Stimulated activated CD8-positive, alpha-beta memory T cell treated with anti-CD3 and anti-CD28 coated beads, Interleukin-15, amount 100 ng/mL, for 1 hour (primary cell): ENCODE data around the gene TMEM223.
"Not testable (repeated sequence)": the region's sequence is repeated elsewhere in the genome, so short reads cannot be mapped to it uniquely, and the experiment has no call there.

ENCODE experiments used
- DNase-seq: peaks from one replicate; pipeline ENCODE4 v3.0.0-alpha.2; 2020; ENCODE audit warnings: low read depth

Gene TMEM223

GRCh38 chr11:62799486-62799885, 7.7 kb upstream of the TMEM223 start:
- DNase-seq: no peak

- no peak for DNase-seq
Observed at GRCh38 chr11:62796281-62796680, 4.5 kb upstream of the TMEM223 start.

- DNase-seq: no peak
Observed at GRCh38 chr11:62794201-62794775, 2.5 kb upstream of the TMEM223 start.

GRCh38 chr11:62792202-62792575, 383 bp upstream of the TMEM223 start:
- no peak for DNase-seq

- no peak for DNase-seq
Observed at GRCh38 chr11:62789576-62789975, 2.2 kb downstream of the TMEM223 start.

GRCh38 chr11:62788991-62789390, 2.8 kb downstream of the TMEM223 start:
- DNase-seq: no peak

GRCh38 chr11:62787005-62787759, 4.6 kb downstream of the TMEM223 start, which contains the start of gene TMEM179B:
TMEM179B (plus strand) TSS chr11:62787402; CDS start chr11:62787432, 30 bp downstream.
- peak; percentile 97 for DNase-seq

- peak; percentile 67 for DNase-seq
Observed at GRCh38 chr11:62786318-62787004, 5.3 kb downstream of the TMEM223 start.

GRCh38 chr11:62782753-62783152, 9.1 kb downstream of the TMEM223 start:
- DNase-seq: no peak

- no peak for DNase-seq
Observed at GRCh38 chr11:62778441-62778840, 13.4 kb downstream of the TMEM223 start.

GRCh38 chr11:62777389-62777788, 14.4 kb downstream of the TMEM223 start:
- DNase-seq: no peak

GRCh38 chr11:62775646-62776045, 16.2 kb downstream of the TMEM223 start:
- no peak for DNase-seq

- DNase-seq: no peak
Observed at GRCh38 chr11:62774407-62774806, 17.4 kb downstream of the TMEM223 start.

GRCh38 chr11:62771144-62772021, 20.4 kb downstream of the TMEM223 start, which contains the start of gene TAF6L:
TAF6L (plus strand) TSS chr11:62771396; CDS start chr11:62775784, 4,388 bp downstream.
- DNase-seq: peak; percentile 81

- DNase-seq: no peak
Observed at GRCh38 chr11:62770778-62771143, 21.0 kb downstream of the TMEM223 start.

- not testable (repeated sequence) for DNase-seq
Observed at GRCh38 chr11:62760867-62761227, 31.0 kb downstream of the TMEM223 start.

GRCh38 chr11:62757846-62758788, 33.7 kb downstream of the TMEM223 start:
- DNase-seq: no peak

GRCh38 chr11:62755086-62755615, 36.7 kb downstream of the TMEM223 start:
- no peak for DNase-seq

- peak; percentile 98 for DNase-seq
Observed at GRCh38 chr11:62753736-62754603, 37.8 kb downstream of the TMEM223 start, which contains the start of gene ZBTB3. ZBTB3 (minus strand) TSS chr11:62754160; CDS start chr11:62753664, 496 bp downstream.
